Measurements from ENCODE around the gene ST6GALNAC6.

ST6GALNAC6 gene

DNA sequence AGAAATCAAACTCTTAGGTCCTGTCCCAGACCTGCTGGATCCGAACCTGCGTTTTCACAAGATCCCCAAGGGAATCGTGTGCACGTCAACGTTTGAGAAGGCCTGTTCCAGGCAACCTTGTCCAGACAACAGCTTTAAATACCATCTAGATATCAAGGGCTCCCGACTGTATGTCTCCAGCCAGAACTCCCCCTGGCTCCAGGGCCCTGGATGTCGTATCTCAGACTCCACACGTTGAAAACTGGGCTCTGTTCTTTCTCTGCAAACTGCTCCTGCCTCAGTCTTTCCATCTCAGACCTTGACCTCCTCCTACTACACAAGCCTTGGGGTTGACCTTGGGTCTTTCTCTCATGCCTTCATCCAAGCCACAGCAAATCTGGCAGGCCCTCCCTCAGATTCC is 39.1 kb downstream of the ST6GALNAC6 start:
- H3K4me3 ChIP-seq (ENCODE audit: low read depth, low read length), result no peak overlapping the region

DNA sequence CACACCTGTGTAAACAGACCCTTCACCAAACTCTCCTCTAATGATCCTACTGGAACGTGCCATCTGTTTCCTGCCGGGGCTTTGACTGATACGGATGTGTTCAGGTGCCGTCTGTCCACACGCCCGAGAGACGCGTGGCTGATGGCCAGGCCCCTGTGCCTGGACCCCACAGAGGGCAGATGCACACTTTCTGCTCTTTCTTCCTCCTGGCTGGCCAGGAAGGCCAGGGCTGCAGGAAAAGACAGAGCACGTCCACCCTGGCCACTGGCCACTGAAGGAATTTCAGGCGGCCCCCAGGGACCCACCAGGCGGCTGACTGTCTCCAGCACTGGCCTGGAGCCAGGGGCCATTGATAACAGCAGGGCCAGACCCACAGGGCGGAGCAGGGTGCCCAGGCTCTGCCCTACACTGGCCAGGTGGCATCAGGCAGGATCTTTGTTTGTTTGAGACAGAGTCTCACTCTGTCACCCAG is 41.3 kb downstream of the ST6GALNAC6 start:
- TF ChIP-seq CTCF (IDR thresholded peaks at IDR 0.05; ENCODE audit: borderline replicate concordance, insufficient read depth, low read depth, low read length), result no peak
- H3K4me3 ChIP-seq (ENCODE audit: low read depth, low read length), result no peak overlapping the region

More for the DNA sequence above, 39.1 kb downstream of the ST6GALNAC6 start:
- TF ChIP-seq CTCF (IDR thresholded peaks at IDR 0.05; ENCODE audit: borderline replicate concordance, insufficient read depth, low read depth, low read length), result no peak

DNA sequence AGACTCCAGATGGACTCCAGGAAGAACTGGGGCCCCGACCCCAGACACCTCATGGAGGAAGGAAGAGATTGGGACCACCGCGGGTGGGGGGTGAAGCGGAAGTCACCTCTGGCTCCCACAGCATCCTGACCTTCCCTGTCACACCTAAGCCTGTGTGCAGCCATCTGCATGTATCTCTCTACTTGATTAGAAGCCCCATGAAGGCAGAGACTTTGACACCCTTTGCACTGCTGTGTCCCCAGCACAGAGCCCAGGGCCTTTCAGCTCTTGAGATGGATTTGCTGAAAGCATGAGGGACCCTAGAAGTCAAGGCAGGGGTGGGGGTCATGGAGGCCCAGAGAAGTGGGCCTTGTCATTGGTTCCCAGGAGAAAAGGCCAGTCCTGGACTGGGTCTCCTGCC is 42.1 kb downstream of the ST6GALNAC6 start:
- H3K4me3 ChIP-seq (ENCODE audit: low read depth, low read length), result no peak overlapping the region
- TF ChIP-seq CTCF (IDR thresholded peaks at IDR 0.05; ENCODE audit: borderline replicate concordance, insufficient read depth, low read depth, low read length), result no peak

DNA sequence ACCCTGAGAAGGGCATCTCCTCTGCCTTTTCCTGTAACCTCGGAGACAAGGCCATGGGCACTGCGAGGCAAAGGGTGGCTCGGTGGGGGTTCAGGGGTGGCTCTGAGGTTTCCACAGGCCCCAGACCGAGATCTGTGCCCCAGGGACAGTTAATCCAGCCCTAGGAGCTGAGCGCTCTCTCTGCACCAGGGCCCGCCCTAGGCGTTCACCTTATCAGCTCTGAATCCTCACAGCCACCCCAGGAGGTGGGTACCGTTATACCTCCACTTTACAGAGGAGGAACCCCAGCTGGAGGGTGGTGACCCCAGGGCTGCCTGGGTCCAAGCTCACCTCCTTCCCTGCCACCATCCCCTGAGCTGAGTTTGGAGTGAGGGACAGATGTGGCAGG is 42.7 kb downstream of the ST6GALNAC6 start:
- no peak overlapping the region for H3K4me3 ChIP-seq (ENCODE audit: low read depth, low read length)
- no peak for TF ChIP-seq CTCF (IDR thresholded peaks at IDR 0.05; ENCODE audit: borderline replicate concordance, insufficient read depth, low read depth, low read length)

DNA sequence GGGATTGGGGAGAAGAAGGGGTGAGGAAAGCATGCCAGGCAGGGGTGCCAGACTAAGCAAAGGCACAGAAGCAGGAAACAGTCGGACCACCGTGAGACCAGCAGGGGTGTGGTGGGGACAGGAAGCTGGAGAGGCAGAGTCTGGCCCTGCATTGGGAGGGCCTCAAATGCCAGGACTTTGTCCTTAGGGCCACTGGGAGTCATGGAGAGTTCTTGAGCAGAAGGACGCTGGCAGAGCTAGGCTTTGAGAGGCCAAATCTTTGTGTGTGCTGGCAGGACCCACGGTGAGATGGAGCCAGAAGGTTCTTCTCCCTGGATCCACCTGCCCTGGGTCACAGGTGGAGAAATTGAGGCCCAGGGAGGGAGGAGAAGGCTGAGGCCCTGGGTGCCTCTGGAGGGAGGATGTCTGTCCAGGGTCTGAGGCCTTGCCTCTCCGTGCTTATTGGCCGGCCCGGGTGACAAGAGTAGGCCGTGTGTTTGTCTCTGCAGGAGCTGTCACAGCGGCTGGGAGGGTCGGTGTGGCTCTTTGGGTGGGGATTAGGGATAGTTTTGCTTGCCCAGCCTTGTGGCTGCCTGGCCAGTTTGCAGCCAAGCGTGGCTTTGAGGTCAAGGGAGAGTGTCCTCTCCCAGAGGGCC is 43.2 kb downstream of the ST6GALNAC6 start:
- no peak for TF ChIP-seq CTCF (IDR thresholded peaks at IDR 0.05; ENCODE audit: borderline replicate concordance, insufficient read depth, low read depth, low read length)
- H3K4me3 ChIP-seq (ENCODE audit: low read depth, low read length), result no peak overlapping the region

- no peak for TF ChIP-seq CTCF (IDR thresholded peaks at IDR 0.05; ENCODE audit: borderline replicate concordance, insufficient read depth, low read depth, low read length)
- H3K4me3 ChIP-seq (ENCODE audit: low read depth, low read length), result no peak overlapping the region
These were observed 43.9 kb downstream of the ST6GALNAC6 start for GRCh38 chr9:127855522-127855921.

GRCh38 chr9:127854960-127855359 is 44.4 kb downstream of the ST6GALNAC6 start:
- no peak overlapping the region for H3K4me3 ChIP-seq (ENCODE audit: low read depth, low read length)
- no peak for TF ChIP-seq CTCF (IDR thresholded peaks at IDR 0.05; ENCODE audit: borderline replicate concordance, insufficient read depth, low read depth, low read length)

Measured in GM12875 (cell line).